ENCODE data around the gene JDP2. TPM values are rescaled to one million over a fixed set of nuclear protein-coding genes. Genes with fewer than 3 reads are reported as not detected.

Gene JDP2
- total RNA-seq, 1 experiment from 2014 or later = 5.9 TPM

DNA sequence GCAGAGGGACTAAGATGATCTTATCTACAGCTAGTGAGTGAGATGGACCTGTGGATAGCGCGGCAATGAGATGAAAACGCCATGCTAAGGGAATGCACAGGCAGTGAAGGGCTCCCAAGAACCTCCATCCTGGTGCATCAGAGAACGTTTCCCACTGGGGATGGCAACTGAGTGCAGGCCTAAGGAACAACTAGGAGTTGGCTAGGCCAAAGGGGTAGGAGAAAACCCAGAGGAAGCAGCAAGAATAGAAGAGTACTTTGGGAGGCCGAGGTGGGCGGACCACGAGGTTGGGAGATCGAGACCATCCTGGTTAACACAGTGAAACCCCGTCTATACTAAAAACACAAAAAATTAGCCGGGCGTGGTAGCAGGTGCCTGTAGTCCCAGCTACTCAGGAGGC lies 69.9 kb downstream of the JDP2 start:
- no peak for DNase-seq (ENCODE audit: low spot score)
- Histone ChIP-seq H3K27ac (ENCODE audit: low read depth, low read length, poor library complexity, severe bottlenecking) (no peak overlapping the region), H3K4me1 (ENCODE audit: insufficient read depth, low read length, poor library complexity, severe bottlenecking) (peaks cover 5% of the 10 kb centered on the region), H3K4me3 (ENCODE audit: low read depth, low read length, poor library complexity, severe bottlenecking) (no peak overlapping the region), H3K36me3 (ENCODE audit: insufficient read depth, low read length, poor library complexity, severe bottlenecking) (no peaks in the 10 kb centered on the region), H3K9me3 (ENCODE audit: low read depth, low read length, poor library complexity, severe bottlenecking) (no peaks in the 10 kb centered on the region), H3K27me3 (replicated peaks; ENCODE audit: insufficient read depth, low read depth, low read length, poor library complexity) (no peaks in the 10 kb centered on the region)
- intact Hi-C loops (cut with micrococcal nuclease; ENCODE audit: unreplicated experiment) = no loop called here
- POLR2A ChIA-PET (ENCODE audit: low non-redundant PET) = no interaction called here
- CTCF ChIA-PET = interaction anchor here (0.6 kb wide), 1 partner anchor 19 kb away, joined by 6 read pairs; no protein-coding TSS in a partner anchor
- BruUV-seq (replicated peaks) = no TSS peak
- no peak for TF ChIP-seq EZH2 (IDR thresholded peaks at IDR 0.05; ENCODE audit: borderline replicate concordance, low read depth, low read length, poor library complexity, severe bottlenecking)
- TF ChIP-seq, protein P1, sequence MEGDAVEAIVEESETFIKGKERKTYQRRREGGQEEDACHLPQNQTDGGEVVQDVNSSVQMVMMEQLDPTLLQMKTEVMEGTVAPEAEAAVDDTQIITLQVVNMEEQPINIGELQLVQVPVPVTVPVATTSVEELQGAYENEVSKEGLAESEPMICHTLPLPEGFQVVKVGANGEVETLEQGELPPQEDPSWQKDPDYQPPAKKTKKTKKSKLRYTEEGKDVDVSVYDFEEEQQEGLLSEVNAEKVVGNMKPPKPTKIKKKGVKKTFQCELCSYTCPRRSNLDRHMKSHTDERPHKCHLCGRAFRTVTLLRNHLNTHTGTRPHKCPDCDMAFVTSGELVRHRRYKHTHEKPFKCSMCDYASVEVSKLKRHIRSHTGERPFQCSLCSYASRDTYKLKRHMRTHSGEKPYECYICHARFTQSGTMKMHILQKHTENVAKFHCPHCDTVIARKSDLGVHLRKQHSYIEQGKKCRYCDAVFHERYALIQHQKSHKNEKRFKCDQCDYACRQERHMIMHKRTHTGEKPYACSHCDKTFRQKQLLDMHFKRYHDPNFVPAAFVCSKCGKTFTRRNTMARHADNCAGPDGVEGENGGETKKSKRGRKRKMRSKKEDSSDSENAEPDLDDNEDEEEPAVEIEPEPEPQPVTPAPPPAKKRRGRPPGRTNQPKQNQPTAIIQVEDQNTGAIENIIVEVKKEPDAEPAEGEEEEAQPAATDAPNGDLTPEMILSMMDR (conservative IDR thresholded peaks at IDR 0.05; ENCODE audit: low read depth, low read length) = no peak

GRCh38 chr14:75499084-75499875 lies 71.5 kb downstream of the JDP2 start:
- CTCF ChIA-PET = no interaction called here
- Histone ChIP-seq H3K36me3 (ENCODE audit: insufficient read depth, low read length, poor library complexity, severe bottlenecking) (no peaks in the 10 kb centered on the region), H3K27ac (ENCODE audit: low read depth, low read length, poor library complexity, severe bottlenecking) (no peak overlapping the region), H3K4me3 (ENCODE audit: low read depth, low read length, poor library complexity, severe bottlenecking) (no peak overlapping the region), H3K27me3 (replicated peaks; ENCODE audit: insufficient read depth, low read depth, low read length, poor library complexity) (no peaks in the 10 kb centered on the region), H3K4me1 (ENCODE audit: insufficient read depth, low read length, poor library complexity, severe bottlenecking) (no peaks in the 10 kb centered on the region), H3K9me3 (ENCODE audit: low read depth, low read length, poor library complexity, severe bottlenecking) (no peaks in the 10 kb centered on the region)
- BruUV-seq (replicated peaks) = no TSS peak
- DNase-seq (ENCODE audit: low spot score) = no peak
- POLR2A ChIA-PET (ENCODE audit: low non-redundant PET) = no interaction called here
- TF ChIP-seq EZH2 (IDR thresholded peaks at IDR 0.05; ENCODE audit: borderline replicate concordance, low read depth, low read length, poor library complexity, severe bottlenecking) = no peak
- TF ChIP-seq, protein P1 (conservative IDR thresholded peaks at IDR 0.05; ENCODE audit: low read depth, low read length) = no peak
- intact Hi-C loops (cut with micrococcal nuclease; ENCODE audit: unreplicated experiment) = no loop called here

- no peak overlapping the region for H3K27ac ChIP-seq (ENCODE audit: low read depth, low read length, poor library complexity, severe bottlenecking)
- no peaks in the 10 kb centered on the region for H3K9me3 ChIP-seq (ENCODE audit: low read depth, low read length, poor library complexity, severe bottlenecking)
- CTCF ChIA-PET = no interaction called here
- no peaks in the 10 kb centered on the region for H3K4me1 ChIP-seq (ENCODE audit: insufficient read depth, low read length, poor library complexity, severe bottlenecking)
- H3K36me3 ChIP-seq (ENCODE audit: insufficient read depth, low read length, poor library complexity, severe bottlenecking) = no peaks in the 10 kb centered on the region
- TF ChIP-seq EZH2 (IDR thresholded peaks at IDR 0.05; ENCODE audit: borderline replicate concordance, low read depth, low read length, poor library complexity, severe bottlenecking) = no peak
- TF ChIP-seq, protein P1 (conservative IDR thresholded peaks at IDR 0.05; ENCODE audit: low read depth, low read length) = no peak
- no peak overlapping the region for H3K4me3 ChIP-seq (ENCODE audit: low read depth, low read length, poor library complexity, severe bottlenecking)
- H3K27me3 ChIP-seq (replicated peaks; ENCODE audit: insufficient read depth, low read depth, low read length, poor library complexity) = no peaks in the 10 kb centered on the region
- no TSS peak for BruUV-seq (replicated peaks)
- DNase-seq (ENCODE audit: low spot score) = no peak
- POLR2A ChIA-PET (ENCODE audit: low non-redundant PET) = no interaction called here
- intact Hi-C loops (cut with micrococcal nuclease; ENCODE audit: unreplicated experiment) = no loop called here
Measured at GRCh38 chr14:75501080-75501479, 73.3 kb downstream of the JDP2 start.
